ENCODE results near the gene NFKBIE. TPM values are rescaled to one million over a fixed set of nuclear protein-coding genes. Genes with fewer than 3 reads are reported as not detected.

The NFKBIE gene
- total and polyA plus RNA-seq, 2 of the 13 experiments (the other 11 are each of a cell fraction or from before 2014, with no cell fraction given): 6.7 to 14.5 TPM

DNA sequence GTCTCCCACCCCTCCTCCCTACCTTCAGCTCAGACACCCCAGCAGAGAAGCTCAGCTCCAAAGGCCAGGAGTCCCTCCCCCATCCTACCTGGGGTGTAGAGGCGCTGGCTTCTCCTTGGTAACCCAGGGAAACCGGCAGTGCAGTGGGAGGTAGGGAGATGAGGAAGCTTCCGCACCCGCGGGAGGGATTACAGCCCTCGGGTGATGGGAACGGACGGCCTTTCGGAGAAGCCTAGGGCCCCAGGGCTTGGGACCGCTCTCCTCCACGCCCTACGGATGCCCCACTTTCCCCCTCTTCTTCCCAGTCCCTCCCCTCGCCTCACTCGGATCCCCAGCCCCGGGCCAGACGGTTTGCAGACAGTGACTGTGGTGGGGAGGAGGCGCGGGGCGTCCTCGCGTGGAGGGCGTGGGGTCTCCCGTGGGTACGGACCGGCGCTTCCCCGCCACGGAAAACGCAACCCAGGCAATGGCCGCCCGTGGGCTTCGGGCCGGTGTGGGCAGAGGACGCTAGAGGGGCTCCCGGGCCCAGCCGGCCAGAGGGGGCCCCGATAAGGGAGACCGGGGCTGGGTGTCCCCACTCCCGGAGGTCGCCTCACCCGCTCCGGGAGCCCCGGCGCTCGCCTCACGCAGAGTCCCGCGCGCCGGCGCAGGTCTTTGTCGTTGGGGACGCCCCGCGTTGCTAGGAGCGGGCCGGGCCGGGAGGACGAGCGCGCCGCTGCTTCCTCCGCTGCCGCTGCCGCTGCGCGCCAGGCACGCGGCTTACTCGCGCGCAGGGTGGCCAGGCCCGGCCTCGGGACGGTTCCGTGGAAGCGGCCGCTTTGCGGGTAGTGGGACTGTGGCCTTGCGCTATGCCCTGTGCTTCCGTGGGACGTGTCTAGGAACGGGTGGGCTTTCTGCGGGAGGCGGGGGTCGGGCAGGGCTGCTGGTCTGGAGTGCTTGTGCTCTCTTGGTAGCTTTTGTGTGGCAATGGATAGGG lies 32.0 kb upstream of the NFKBIE start (continued):
- TF ChIP-seq, protein P1, sequence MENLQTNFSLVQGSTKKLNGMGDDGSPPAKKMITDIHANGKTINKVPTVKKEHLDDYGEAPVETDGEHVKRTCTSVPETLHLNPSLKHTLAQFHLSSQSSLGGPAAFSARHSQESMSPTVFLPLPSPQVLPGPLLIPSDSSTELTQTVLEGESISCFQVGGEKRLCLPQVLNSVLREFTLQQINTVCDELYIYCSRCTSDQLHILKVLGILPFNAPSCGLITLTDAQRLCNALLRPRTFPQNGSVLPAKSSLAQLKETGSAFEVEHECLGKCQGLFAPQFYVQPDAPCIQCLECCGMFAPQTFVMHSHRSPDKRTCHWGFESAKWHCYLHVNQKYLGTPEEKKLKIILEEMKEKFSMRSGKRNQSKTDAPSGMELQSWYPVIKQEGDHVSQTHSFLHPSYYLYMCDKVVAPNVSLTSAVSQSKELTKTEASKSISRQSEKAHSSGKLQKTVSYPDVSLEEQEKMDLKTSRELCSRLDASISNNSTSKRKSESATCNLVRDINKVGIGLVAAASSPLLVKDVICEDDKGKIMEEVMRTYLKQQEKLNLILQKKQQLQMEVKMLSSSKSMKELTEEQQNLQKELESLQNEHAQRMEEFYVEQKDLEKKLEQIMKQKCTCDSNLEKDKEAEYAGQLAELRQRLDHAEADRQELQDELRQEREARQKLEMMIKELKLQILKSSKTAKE (CRISPR knock-in tag; IDR thresholded peaks at IDR 0.05; ENCODE audit: borderline replicate concordance): no peak
- no peak for TF ChIP-seq GATAD2A (CRISPR knock-in tag; IDR thresholded peaks at IDR 0.05)
- peak; percentile 98 for TF ChIP-seq AGO2 (optimal IDR thresholded peaks at IDR 0.05; ENCODE audit: low read depth, low read length)
- peak; percentile 60; the same call in 1 of the 2 replicates for TF ChIP-seq ZC3H13 (CRISPR knock-in tag; IDR thresholded peaks at IDR 0.05)
- TF ChIP-seq ZNF441 (CRISPR knock-in tag; IDR thresholded peaks at IDR 0.05; ENCODE audit: borderline replicate concordance): no peak
- no peak for TF ChIP-seq ZNF235 (CRISPR knock-in tag; IDR thresholded peaks at IDR 0.05; ENCODE audit: borderline replicate concordance)
- TF ChIP-seq, protein P2, sequence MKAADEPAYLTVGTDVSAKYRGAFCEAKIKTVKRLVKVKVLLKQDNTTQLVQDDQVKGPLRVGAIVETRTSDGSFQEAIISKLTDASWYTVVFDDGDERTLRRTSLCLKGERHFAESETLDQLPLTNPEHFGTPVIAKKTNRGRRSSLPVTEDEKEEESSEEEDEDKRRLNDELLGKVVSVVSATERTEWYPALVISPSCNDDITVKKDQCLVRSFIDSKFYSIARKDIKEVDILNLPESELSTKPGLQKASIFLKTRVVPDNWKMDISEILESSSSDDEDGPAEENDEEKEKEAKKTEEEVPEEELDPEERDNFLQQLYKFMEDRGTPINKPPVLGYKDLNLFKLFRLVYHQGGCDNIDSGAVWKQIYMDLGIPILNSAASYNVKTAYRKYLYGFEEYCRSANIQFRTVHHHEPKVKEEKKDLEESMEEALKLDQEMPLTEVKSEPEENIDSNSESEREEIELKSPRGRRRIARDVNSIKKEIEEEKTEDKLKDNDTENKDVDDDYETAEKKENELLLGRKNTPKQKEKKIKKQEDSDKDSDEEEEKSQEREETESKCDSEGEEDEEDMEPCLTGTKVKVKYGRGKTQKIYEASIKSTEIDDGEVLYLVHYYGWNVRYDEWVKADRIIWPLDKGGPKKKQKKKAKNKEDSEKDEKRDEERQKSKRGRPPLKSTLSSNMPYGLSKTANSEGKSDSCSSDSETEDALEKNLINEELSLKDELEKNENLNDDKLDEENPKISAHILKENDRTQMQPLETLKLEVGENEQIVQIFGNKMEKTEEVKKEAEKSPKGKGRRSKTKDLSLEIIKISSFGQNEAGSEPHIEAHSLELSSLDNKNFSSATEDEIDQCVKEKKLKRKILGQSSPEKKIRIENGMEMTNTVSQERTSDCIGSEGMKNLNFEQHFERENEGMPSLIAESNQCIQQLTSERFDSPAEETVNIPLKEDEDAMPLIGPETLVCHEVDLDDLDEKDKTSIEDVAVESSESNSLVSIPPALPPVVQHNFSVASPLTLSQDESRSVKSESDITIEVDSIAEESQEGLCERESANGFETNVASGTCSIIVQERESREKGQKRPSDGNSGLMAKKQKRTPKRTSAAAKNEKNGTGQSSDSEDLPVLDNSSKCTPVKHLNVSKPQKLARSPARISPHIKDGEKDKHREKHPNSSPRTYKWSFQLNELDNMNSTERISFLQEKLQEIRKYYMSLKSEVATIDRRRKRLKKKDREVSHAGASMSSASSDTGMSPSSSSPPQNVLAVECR (CRISPR knock-in tag; IDR thresholded peaks at IDR 0.05; ENCODE audit: borderline replicate concordance): peak; percentile 30; the same call in 1 of the 2 replicates
- TF ChIP-seq ZNF687 (CRISPR knock-in tag; IDR thresholded peaks at IDR 0.05): peak; percentile 32; the same call in 1 of the 2 replicates
- peak; percentile 53; the same call in 1 of the 2 replicates for TF ChIP-seq RFX3 (CRISPR knock-in tag; IDR thresholded peaks at IDR 0.05)
- TF ChIP-seq YY1 (IDR thresholded peaks at IDR 0.05; ENCODE audit: insufficient read depth, insufficient replicate concordance, low read depth, low read length): peak; percentile 2
- TF ChIP-seq ZNF333 (CRISPR knock-in tag; IDR thresholded peaks at IDR 0.05; ENCODE audit: borderline replicate concordance): no peak
- TF ChIP-seq RBAK (CRISPR knock-in tag; IDR thresholded peaks at IDR 0.05): no peak
- no peak for TF ChIP-seq SMAD3 (CRISPR knock-in tag; IDR thresholded peaks at IDR 0.05)
- TF ChIP-seq PCBP1 (IDR thresholded peaks at IDR 0.05; ENCODE audit: borderline replicate concordance, low read depth, low read length): 0 out of 2 replicates have a peak, but pooled peaks have one; percentile 11
- no peak for TF ChIP-seq ZNF564 (CRISPR knock-in tag; IDR thresholded peaks at IDR 0.05)
- 0 out of 2 replicates have a peak, but pooled peaks have one; percentile 29 for TF ChIP-seq ZNF605 (CRISPR knock-in tag; IDR thresholded peaks at IDR 0.05)
- no peak for TF ChIP-seq ATM (IDR thresholded peaks at IDR 0.05; ENCODE audit: borderline replicate concordance)

Measured in HepG2 (cell line).